GM19035 (cell line): Measurements from ENCODE around the gene SLC35B3.
"Not testable (repeated sequence)": the region's sequence is repeated elsewhere in the genome, so short reads cannot be mapped to it uniquely, and the experiment has no call there.

ENCODE experiments used
- ATAC-seq: cut with Tn5 transposase; IDR thresholded peaks from one replicate; pipeline ENCODE4 v1.9.1; 2021; ENCODE audit not compliant: unreplicated experiment

SLC35B3 gene

DNA sequence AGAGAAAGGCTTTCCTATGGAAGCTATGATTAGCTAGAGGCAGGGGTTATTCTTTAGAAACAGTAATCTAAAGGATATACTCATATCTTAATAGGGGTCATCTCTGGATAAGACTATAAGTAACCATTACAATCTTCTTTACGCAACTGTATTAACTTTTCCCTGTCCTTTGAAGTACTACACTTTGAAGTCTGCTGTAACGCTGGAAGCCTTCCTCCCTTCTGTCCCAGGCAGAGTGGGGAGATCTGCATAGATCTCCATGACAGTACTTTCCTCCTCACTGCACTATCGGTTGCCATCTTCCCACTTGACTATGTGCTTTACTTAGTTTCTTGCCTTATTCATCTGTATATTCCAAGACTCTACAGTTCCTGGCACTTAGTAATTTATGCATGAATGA, 20.1 kb downstream of the SLC35B3 start:
- ATAC-seq = no peak

GRCh38 chr6:8414844-8415243, 20.5 kb downstream of the SLC35B3 start:
- no peak for ATAC-seq

DNA sequence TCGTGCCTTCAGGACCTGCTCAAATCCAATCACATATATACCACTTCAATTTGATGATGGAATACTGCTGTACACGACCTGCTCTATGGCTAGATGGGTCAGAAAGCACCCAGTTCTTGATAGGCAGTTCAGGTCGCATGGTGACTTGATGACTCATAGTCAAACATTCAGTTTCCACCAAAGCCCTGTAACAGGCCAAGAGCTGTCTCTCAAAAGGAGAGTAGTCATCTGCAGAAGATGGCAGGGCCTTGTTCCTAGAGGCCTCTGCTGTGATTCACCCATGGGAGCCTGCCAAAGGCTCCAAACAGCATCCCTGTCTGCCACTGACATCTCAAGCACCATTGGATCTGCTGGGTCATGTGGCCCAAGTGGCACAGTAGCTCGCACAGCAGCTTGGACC, 29.4 kb downstream of the SLC35B3 start:
- ATAC-seq = not testable (repeated sequence)

DNA sequence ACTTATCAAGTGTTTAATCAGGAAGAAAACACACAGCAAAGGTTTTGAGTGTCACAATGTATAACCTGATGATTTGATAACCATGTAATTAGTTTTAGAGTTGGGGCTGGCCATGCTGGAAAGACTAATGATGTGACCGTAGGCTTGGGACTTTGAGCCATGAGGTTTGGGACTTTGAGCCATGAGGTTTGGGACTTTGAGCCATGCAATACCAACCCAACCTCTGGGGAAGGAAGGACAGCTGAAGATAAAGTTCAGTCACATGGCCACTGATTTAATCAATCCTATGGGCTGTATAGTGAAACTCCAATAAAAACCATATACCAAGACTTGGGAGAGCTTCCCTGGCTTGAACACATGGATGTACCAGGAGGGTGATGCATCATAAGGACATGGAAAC, 32.8 kb downstream of the SLC35B3 start:
- no peak for ATAC-seq

DNA sequence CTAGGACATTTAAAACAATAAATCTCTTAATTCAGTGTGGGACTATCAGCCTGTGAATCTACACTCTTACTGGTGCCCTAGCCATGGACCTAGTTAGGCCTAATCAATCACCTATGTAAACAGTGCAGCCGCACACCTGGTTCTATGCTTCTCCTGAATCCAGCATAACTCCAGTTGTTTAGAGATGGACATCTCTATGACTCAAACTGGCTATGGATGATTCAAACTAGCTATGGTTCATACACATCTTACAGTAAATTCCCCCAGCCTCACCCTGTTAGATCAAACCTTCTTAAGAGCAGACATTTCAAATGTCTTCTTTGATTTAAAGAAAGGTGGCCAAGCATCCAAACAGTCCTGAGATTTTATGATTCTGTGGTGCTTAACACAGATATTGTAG, 34.7 kb downstream of the SLC35B3 start:
- ATAC-seq = no peak

GRCh38 chr6:8392569-8392968, 42.8 kb downstream of the SLC35B3 start:
- ATAC-seq = no peak

DNA sequence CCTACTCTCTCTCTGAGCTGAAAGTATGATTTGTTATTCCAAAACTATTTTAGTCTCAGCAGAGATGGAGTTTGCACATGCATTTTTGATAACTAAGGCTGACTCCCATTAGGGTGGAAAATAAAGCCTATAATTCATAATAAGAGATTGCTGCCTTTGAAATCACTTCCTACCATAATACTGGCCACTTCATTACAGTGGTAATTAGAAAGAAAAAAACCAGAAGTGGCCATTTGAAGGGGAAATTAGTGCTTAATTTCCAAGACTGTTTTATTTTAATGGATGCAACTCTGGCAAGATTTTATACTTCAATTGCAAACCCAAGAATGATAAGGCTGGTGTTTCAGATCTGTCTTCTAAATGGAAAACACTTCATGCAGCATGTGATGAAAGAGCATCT, 43.4 kb downstream of the SLC35B3 start:
- no peak for ATAC-seq

- no peak for ATAC-seq
Measured at GRCh38 chr6:8389036-8389818, 46.1 kb downstream of the SLC35B3 start.

GRCh38 chr6:8387942-8388437, 47.4 kb downstream of the SLC35B3 start:
- no peak for ATAC-seq

DNA sequence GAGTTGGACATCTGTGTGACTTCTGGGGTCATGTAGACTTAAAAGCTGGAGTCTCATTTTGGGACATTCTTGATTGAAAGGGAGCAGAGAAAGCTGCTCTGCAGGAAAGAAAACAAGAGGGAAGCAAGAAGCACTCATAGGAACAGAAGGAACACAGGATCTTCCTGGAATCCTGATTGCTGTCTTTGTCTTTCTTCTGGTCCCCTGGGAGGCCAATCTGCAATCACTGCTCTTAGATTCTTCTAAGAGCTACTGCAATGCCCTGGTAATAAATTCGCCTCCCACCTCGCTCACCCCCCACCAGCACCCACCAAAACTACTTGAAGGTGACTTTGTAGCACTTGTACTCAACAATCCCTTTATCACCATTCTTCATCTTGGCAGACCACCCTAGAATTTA, 51.8 kb downstream of the SLC35B3 start:
- no peak for ATAC-seq

DNA sequence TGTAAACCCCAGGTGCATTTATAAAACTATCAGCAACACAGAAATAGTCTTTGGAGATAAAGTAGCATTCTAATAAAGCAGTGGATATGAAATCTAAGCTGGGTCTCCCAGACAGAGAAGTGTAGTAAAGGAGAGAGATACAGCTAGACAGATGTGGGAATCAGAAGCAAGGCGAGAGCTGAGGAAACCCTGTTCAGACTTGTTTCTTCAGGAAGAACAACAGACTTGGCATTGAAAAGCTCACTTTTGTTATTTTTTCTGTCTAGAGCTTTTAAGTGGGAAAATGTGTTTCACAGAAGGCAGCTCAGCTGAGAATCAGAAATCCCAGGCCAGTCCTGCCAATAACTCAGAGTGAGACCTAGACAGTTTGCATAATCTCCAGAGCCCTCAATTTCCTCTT, 52.9 kb downstream of the SLC35B3 start:
- no peak for ATAC-seq

- ATAC-seq = no peak
Measured at GRCh38 chr6:8375916-8376315, 59.4 kb downstream of the SLC35B3 start.
